Astrocyte (in vitro differentiated cells and primary cell): ENCODE results near the gene PRKD1.

ENCODE experiments used
- CTCF ChIP-seq: IDR thresholded peaks from 2 replicates; pipeline ENCODE4 v1.5.1; 2011; ENCODE audit warnings: low read depth, mild to moderate bottlenecking, inconsistent platforms, low read length, moderate library complexity; ENCODE audit not compliant: insufficient read depth
- EZH2 ChIP-seq: IDR thresholded peaks from 2 replicates; pipeline ENCODE4 v1.6.1; 2012; ENCODE audit warnings: mild to moderate bottlenecking, low read length, inconsistent platforms; ENCODE audit not compliant: insufficient read depth

DNA sequence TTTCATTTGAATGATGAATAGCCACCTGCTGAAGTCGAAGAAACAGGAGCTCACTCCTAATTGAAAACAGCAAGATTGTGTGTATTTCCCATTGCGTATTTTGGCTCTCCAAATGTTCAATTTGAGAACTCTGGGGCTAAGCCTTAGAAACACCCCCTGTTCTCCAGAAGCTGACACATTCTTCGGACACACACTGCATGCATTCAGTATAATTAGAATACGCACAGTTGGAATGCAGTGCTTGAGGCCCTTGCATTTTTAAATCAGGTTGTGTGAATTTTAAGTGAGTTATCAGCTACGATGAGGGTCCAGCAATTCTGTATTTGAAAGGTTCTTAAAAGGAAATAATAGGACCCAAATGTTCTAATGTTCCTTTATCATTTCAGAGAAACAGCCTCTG is 103.8 kb downstream of the PRKD1 start:
- no peak for TF ChIP-seq CTCF
- TF ChIP-seq EZH2: no peak
